ENCODE data around the gene FNTB.

DNA sequence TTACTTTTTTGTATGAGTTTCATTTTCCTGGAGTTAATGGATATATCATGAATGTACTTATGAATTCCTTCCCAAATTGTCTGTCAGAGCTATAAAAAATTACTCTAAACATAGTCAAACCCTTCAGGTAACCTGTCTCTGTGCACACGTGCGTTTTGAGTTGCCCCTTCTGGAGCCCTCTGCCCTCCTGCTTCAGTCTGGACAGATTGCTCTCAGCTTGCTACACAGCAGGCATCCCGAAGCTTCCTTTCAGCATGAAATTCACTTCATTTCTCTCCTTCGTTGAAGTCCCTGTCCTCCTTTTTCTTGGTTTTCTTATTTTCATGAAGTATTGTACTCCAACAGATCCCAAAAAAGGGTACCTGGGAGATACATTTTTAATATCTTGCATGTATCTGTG lies 47.3 kb downstream of the FNTB start:
- TF ChIP-seq RAD21 (IDR thresholded peaks at IDR 0.05; ENCODE audit: low read depth) (no peak), EZH2 (IDR thresholded peaks at IDR 0.05) (no peak), POLR2AphosphoS5 (IDR thresholded peaks at IDR 0.05; ENCODE audit: low read depth, low read length) (no peak), ZNF274 (IDR thresholded peaks at IDR 0.05; ENCODE audit: low read depth, low read length) (no peak), POLR2A (IDR thresholded peaks at IDR 0.05; ENCODE audit: borderline replicate concordance, extremely low read depth, insufficient read depth, insufficient read length) (no peak), CBX3 (IDR thresholded peaks at IDR 0.05; ENCODE audit: low read depth) (no peak), YY1 (IDR thresholded peaks at IDR 0.05; ENCODE audit: extremely low read depth, insufficient replicate concordance, low read depth, low read length) (no peak), EZH2phosphoT487 (IDR thresholded peaks at IDR 0.05; ENCODE audit: borderline replicate concordance) (no peak), SRF (IDR thresholded peaks at IDR 0.05; ENCODE audit: low read depth) (no peak), EGR1 (IDR thresholded peaks at IDR 0.05; ENCODE audit: low read depth) (no peak)
- TF ChIP-seq, protein P1, sequence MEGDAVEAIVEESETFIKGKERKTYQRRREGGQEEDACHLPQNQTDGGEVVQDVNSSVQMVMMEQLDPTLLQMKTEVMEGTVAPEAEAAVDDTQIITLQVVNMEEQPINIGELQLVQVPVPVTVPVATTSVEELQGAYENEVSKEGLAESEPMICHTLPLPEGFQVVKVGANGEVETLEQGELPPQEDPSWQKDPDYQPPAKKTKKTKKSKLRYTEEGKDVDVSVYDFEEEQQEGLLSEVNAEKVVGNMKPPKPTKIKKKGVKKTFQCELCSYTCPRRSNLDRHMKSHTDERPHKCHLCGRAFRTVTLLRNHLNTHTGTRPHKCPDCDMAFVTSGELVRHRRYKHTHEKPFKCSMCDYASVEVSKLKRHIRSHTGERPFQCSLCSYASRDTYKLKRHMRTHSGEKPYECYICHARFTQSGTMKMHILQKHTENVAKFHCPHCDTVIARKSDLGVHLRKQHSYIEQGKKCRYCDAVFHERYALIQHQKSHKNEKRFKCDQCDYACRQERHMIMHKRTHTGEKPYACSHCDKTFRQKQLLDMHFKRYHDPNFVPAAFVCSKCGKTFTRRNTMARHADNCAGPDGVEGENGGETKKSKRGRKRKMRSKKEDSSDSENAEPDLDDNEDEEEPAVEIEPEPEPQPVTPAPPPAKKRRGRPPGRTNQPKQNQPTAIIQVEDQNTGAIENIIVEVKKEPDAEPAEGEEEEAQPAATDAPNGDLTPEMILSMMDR (IDR thresholded peaks at IDR 0.05 in 2 of 3, conservative IDR thresholded peaks at IDR 0.05 in 1 of 3; ENCODE audit: borderline replicate concordance in 1 of 3, insufficient read depth in 1 of 3, low read depth in 2 of 3, low read length in 2 of 3): no peak
- TF ChIP-seq, protein P2, sequence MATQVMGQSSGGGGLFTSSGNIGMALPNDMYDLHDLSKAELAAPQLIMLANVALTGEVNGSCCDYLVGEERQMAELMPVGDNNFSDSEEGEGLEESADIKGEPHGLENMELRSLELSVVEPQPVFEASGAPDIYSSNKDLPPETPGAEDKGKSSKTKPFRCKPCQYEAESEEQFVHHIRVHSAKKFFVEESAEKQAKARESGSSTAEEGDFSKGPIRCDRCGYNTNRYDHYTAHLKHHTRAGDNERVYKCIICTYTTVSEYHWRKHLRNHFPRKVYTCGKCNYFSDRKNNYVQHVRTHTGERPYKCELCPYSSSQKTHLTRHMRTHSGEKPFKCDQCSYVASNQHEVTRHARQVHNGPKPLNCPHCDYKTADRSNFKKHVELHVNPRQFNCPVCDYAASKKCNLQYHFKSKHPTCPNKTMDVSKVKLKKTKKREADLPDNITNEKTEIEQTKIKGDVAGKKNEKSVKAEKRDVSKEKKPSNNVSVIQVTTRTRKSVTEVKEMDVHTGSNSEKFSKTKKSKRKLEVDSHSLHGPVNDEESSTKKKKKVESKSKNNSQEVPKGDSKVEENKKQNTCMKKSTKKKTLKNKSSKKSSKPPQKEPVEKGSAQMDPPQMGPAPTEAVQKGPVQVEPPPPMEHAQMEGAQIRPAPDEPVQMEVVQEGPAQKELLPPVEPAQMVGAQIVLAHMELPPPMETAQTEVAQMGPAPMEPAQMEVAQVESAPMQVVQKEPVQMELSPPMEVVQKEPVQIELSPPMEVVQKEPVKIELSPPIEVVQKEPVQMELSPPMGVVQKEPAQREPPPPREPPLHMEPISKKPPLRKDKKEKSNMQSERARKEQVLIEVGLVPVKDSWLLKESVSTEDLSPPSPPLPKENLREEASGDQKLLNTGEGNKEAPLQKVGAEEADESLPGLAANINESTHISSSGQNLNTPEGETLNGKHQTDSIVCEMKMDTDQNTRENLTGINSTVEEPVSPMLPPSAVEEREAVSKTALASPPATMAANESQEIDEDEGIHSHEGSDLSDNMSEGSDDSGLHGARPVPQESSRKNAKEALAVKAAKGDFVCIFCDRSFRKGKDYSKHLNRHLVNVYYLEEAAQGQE (IDR thresholded peaks at IDR 0.05; ENCODE audit: low read depth): no peak
